ENCODE data around the gene RASGRP2. TPM values are rescaled to one million over a fixed set of nuclear protein-coding genes. Genes with fewer than 3 reads are reported as not detected.

The RASGRP2 gene
- total RNA-seq, 1 donor = 126 TPM

GRCh38 chr11:64723907-64724862 is 19.8 kb downstream of the RASGRP2 start:
- peaks cover 7% of the 10 kb centered on the region for H3K27me3 ChIP-seq (ENCODE audit: insufficient read depth, low read length)
- peaks cover 11% of the 10 kb centered on the region for H3K4me1 ChIP-seq (ENCODE audit: insufficient read depth, low read length)
- H3K9me3 ChIP-seq (ENCODE audit: low read depth, low read length) = no peaks in the 10 kb centered on the region
- H3K4me3 ChIP-seq (ENCODE audit: low read length) = no peak overlapping the region

GRCh38 chr11:64723117-64723906 is 20.6 kb downstream of the RASGRP2 start, which contains the start of gene NRXN2:
Gene NRXN2 (minus strand): TSS chr11:64723197. CDS start chr11:64713699, 9,498 bp downstream.
- Histone ChIP-seq H3K4me1 (ENCODE audit: insufficient read depth, low read length) (peaks cover 11% of the 10 kb centered on the region), H3K27me3 (ENCODE audit: insufficient read depth, low read length) (peaks cover 7% of the 10 kb centered on the region), H3K4me3 (ENCODE audit: low read length) (peak within 1 kb of the TSS; percentile 53), H3K9me3 (ENCODE audit: low read depth, low read length) (no peaks in the 10 kb centered on the region)

GRCh38 chr11:64722141-64723065 is 21.5 kb downstream of the RASGRP2 start:
- Histone ChIP-seq H3K4me1 (ENCODE audit: insufficient read depth, low read length) (peaks cover 11% of the 10 kb centered on the region), H3K27me3 (ENCODE audit: insufficient read depth, low read length) (peaks cover 7% of the 10 kb centered on the region), H3K9me3 (ENCODE audit: low read depth, low read length) (no peaks in the 10 kb centered on the region), H3K4me3 (ENCODE audit: low read length) (no peak overlapping the region)

GRCh38 chr11:64721359-64721699 is 22.6 kb downstream of the RASGRP2 start:
- H3K9me3 ChIP-seq (ENCODE audit: low read depth, low read length) = no peaks in the 10 kb centered on the region
- no peak overlapping the region for H3K4me3 ChIP-seq (ENCODE audit: low read length)
- peaks cover 7% of the 10 kb centered on the region for H3K27me3 ChIP-seq (ENCODE audit: insufficient read depth, low read length)
- peaks cover 11% of the 10 kb centered on the region for H3K4me1 ChIP-seq (ENCODE audit: insufficient read depth, low read length)

- no peaks in the 10 kb centered on the region for H3K9me3 ChIP-seq (ENCODE audit: low read depth, low read length)
- peaks cover 9% of the 10 kb centered on the region for H3K27me3 ChIP-seq (ENCODE audit: insufficient read depth, low read length)
- peaks cover 11% of the 10 kb centered on the region for H3K4me1 ChIP-seq (ENCODE audit: insufficient read depth, low read length)
- H3K4me3 ChIP-seq (ENCODE audit: low read length) = no peak overlapping the region
Measured at GRCh38 chr11:64720640-64721358, 23.1 kb downstream of the RASGRP2 start.

GRCh38 chr11:64720167-64720566 is 23.8 kb downstream of the RASGRP2 start:
- H3K4me3 ChIP-seq (ENCODE audit: low read length) = no peak overlapping the region
- H3K27me3 ChIP-seq (ENCODE audit: insufficient read depth, low read length) = peaks cover 15% of the 10 kb centered on the region
- H3K9me3 ChIP-seq (ENCODE audit: low read depth, low read length) = no peaks in the 10 kb centered on the region
- H3K4me1 ChIP-seq (ENCODE audit: insufficient read depth, low read length) = peaks cover 11% of the 10 kb centered on the region

- no peaks in the 10 kb centered on the region for H3K9me3 ChIP-seq (ENCODE audit: low read depth, low read length)
- H3K4me1 ChIP-seq (ENCODE audit: insufficient read depth, low read length) = peaks cover 11% of the 10 kb centered on the region
- H3K27me3 ChIP-seq (ENCODE audit: insufficient read depth, low read length) = peaks cover 23% of the 10 kb centered on the region
- no peak overlapping the region for H3K4me3 ChIP-seq (ENCODE audit: low read length)
Measured at GRCh38 chr11:64719406-64719805, 24.5 kb downstream of the RASGRP2 start.

- Histone ChIP-seq H3K4me1 (ENCODE audit: insufficient read depth, low read length) (peaks cover 4% of the 10 kb centered on the region), H3K27me3 (ENCODE audit: insufficient read depth, low read length) (peaks cover 29% of the 10 kb centered on the region), H3K9me3 (ENCODE audit: low read depth, low read length) (no peaks in the 10 kb centered on the region), H3K4me3 (ENCODE audit: low read length) (no peak overlapping the region)
Measured at GRCh38 chr11:64718780-64719124, 25.2 kb downstream of the RASGRP2 start.

GRCh38 chr11:64718084-64718779 is 25.7 kb downstream of the RASGRP2 start:
- H3K27me3 ChIP-seq (ENCODE audit: insufficient read depth, low read length) = peaks cover 30% of the 10 kb centered on the region
- no peak overlapping the region for H3K4me3 ChIP-seq (ENCODE audit: low read length)
- H3K9me3 ChIP-seq (ENCODE audit: low read depth, low read length) = no peaks in the 10 kb centered on the region
- H3K4me1 ChIP-seq (ENCODE audit: insufficient read depth, low read length) = peaks cover 1% of the 10 kb centered on the region

- no peak overlapping the region for H3K4me3 ChIP-seq (ENCODE audit: low read length)
- peaks cover 7% of the 10 kb centered on the region for H3K4me1 ChIP-seq (ENCODE audit: insufficient read depth, low read length)
- peaks cover 30% of the 10 kb centered on the region for H3K27me3 ChIP-seq (ENCODE audit: insufficient read depth, low read length)
- H3K9me3 ChIP-seq (ENCODE audit: low read depth, low read length) = no peaks in the 10 kb centered on the region
Measured at GRCh38 chr11:64717268-64717578, 26.7 kb downstream of the RASGRP2 start.

- no peak overlapping the region for H3K4me3 ChIP-seq (ENCODE audit: low read length)
- H3K27me3 ChIP-seq (ENCODE audit: insufficient read depth, low read length) = peaks cover 31% of the 10 kb centered on the region
- H3K9me3 ChIP-seq (ENCODE audit: low read depth, low read length) = no peaks in the 10 kb centered on the region
- H3K4me1 ChIP-seq (ENCODE audit: insufficient read depth, low read length) = peaks cover 7% of the 10 kb centered on the region
Measured at GRCh38 chr11:64716473-64717267, 27.3 kb downstream of the RASGRP2 start.

- H3K9me3 ChIP-seq (ENCODE audit: low read depth, low read length) = no peaks in the 10 kb centered on the region
- peaks cover 11% of the 10 kb centered on the region for H3K4me1 ChIP-seq (ENCODE audit: insufficient read depth, low read length)
- H3K4me3 ChIP-seq (ENCODE audit: low read length) = no peak overlapping the region
- H3K27me3 ChIP-seq (ENCODE audit: insufficient read depth, low read length) = peaks cover 36% of the 10 kb centered on the region
Measured at GRCh38 chr11:64715756-64716472, 28.0 kb downstream of the RASGRP2 start.

- peaks cover 11% of the 10 kb centered on the region for H3K4me1 ChIP-seq (ENCODE audit: insufficient read depth, low read length)
- no peaks in the 10 kb centered on the region for H3K9me3 ChIP-seq (ENCODE audit: low read depth, low read length)
- H3K4me3 ChIP-seq (ENCODE audit: low read length) = no peak overlapping the region
- peaks cover 44% of the 10 kb centered on the region for H3K27me3 ChIP-seq (ENCODE audit: insufficient read depth, low read length)
Measured at GRCh38 chr11:64715110-64715509, 28.8 kb downstream of the RASGRP2 start.

Data from mononuclear cell (primary cell).